Measurements from ENCODE around the gene NEDD4L. TPM values are rescaled to one million over a fixed set of nuclear protein-coding genes. Genes with fewer than 3 reads are reported as not detected.

The NEDD4L gene
- total RNA-seq, 1 donor from 2014 or later: 41.1 TPM

DNA sequence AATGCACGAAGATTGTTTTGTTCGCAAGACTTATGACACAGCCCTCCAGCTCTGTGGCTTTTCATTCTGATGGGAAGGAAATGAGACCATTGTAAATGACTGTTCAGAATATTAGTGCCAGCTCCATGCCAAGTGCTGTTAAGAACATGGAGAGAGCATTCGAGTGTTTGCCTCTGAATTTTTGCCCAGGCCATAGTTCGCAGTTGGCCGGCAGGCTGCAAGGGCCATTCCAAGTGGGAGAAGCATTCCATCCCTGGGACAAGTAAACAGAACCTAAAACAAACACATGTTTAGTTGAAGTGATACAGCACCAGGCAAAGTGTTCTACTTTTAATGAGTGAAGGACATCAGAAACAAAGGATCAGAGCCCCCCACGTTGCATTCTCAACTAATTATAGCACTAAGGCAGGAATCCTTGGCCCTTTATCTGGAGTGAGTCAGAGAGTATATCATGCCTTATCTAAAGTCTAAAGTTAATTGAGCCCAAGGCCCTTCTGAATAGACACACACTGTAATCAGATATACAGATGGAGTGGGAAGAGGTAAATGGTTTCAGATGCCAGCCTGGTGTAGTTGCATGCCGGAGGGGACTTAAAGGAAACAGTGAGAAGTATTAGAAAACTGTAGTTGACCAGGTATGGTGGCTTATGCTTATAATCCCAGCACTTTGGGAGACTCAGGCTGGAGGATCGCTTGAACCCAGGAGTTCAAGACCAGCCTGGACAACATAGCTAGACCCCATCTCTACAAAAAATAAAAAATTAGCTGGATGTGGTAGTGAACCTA, 53.3 kb downstream of the NEDD4L start:
- TF ChIP-seq, protein P1, sequence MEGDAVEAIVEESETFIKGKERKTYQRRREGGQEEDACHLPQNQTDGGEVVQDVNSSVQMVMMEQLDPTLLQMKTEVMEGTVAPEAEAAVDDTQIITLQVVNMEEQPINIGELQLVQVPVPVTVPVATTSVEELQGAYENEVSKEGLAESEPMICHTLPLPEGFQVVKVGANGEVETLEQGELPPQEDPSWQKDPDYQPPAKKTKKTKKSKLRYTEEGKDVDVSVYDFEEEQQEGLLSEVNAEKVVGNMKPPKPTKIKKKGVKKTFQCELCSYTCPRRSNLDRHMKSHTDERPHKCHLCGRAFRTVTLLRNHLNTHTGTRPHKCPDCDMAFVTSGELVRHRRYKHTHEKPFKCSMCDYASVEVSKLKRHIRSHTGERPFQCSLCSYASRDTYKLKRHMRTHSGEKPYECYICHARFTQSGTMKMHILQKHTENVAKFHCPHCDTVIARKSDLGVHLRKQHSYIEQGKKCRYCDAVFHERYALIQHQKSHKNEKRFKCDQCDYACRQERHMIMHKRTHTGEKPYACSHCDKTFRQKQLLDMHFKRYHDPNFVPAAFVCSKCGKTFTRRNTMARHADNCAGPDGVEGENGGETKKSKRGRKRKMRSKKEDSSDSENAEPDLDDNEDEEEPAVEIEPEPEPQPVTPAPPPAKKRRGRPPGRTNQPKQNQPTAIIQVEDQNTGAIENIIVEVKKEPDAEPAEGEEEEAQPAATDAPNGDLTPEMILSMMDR (IDR thresholded peaks at IDR 0.05): no peak
- no peak overlapping the region for H3K4me3 Mint-ChIP-seq (ENCODE audit: unreplicated experiment)
- H3K36me3 Mint-ChIP-seq (ENCODE audit: unreplicated experiment): no peaks in the 10 kb centered on the region
- H3K27ac Mint-ChIP-seq (ENCODE audit: unreplicated experiment): no peak overlapping the region
- H3K4me1 Mint-ChIP-seq (ENCODE audit: unreplicated experiment): peaks cover 7% of the 10 kb centered on the region
- no peak for DNase-seq (ENCODE audit: extremely low spot score, unreplicated experiment)
- H3K9me3 Mint-ChIP-seq (ENCODE audit: unreplicated experiment): no peaks in the 10 kb centered on the region
- no peaks in the 10 kb centered on the region for H3K27me3 Mint-ChIP-seq (ENCODE audit: unreplicated experiment)

DNA sequence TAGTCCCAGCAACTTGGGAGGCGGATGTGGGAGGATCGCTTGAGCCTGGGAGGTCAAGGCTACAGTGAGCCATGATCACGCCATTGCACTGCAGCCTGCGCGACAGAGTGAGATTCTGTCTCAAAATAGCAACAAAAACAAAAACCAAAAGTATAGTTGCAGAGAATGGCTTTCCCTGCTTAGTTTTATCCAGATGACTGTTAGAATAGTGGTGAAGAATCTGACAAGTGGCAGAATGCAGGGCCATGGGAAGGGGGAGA, 53.8 kb downstream of the NEDD4L start:
- TF ChIP-seq, protein P1 (IDR thresholded peaks at IDR 0.05): no peak
- no peak overlapping the region for H3K4me3 Mint-ChIP-seq (ENCODE audit: unreplicated experiment)
- DNase-seq (ENCODE audit: extremely low spot score, unreplicated experiment): no peak
- H3K4me1 Mint-ChIP-seq (ENCODE audit: unreplicated experiment): peaks cover 7% of the 10 kb centered on the region
- H3K9me3 Mint-ChIP-seq (ENCODE audit: unreplicated experiment): no peaks in the 10 kb centered on the region
- no peak overlapping the region for H3K27ac Mint-ChIP-seq (ENCODE audit: unreplicated experiment)
- no peaks in the 10 kb centered on the region for H3K36me3 Mint-ChIP-seq (ENCODE audit: unreplicated experiment)
- H3K27me3 Mint-ChIP-seq (ENCODE audit: unreplicated experiment): no peaks in the 10 kb centered on the region

DNA sequence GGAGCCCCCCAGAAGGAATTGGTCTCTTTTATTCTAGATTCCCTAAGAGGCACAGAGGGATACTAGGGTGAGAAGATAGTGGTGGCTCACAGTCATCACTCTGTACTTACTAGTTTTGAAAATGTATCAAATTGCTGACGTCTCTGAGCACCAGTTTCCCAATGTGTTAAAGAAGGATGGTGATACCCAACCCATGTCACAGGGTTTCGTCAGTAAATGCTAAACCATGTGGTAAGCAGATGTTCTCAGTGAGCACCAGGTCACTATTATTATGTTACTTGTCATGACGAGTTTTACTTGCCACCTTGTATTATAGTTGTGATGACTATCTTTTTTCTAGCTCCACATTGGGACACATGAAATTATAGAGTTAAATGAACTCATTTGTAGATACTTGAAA, 54.7 kb downstream of the NEDD4L start:
- TF ChIP-seq, protein P1 (IDR thresholded peaks at IDR 0.05): no peak
- Mint-ChIP-seq H3K9me3 (ENCODE audit: unreplicated experiment) (no peaks in the 10 kb centered on the region), H3K4me3 (ENCODE audit: unreplicated experiment) (no peak overlapping the region), H3K27ac (ENCODE audit: unreplicated experiment) (no peak overlapping the region), H3K27me3 (ENCODE audit: unreplicated experiment) (no peaks in the 10 kb centered on the region), H3K4me1 (ENCODE audit: unreplicated experiment) (peaks cover 7% of the 10 kb centered on the region), H3K36me3 (ENCODE audit: unreplicated experiment) (no peaks in the 10 kb centered on the region)
- no peak for DNase-seq (ENCODE audit: extremely low spot score, unreplicated experiment)

DNA sequence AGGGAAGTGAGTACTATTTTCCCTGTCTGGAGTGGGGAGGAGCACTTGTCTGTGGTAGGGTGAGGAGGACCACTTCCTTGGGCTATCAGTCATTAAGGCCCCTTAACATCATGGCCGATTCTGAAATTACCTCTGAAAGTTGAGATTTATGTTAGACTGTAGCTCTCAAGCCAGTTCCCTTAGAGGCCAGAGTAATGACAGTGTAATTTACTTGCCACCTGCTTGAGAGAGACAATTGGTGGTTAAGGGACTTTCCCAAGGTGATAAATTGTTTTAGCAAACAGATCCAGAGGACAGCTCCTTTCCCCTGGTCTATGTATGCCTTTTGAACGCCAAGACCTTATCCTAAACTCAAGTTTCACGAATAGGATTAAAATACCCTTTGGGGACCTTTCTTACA, 56.1 kb downstream of the NEDD4L start:
- Mint-ChIP-seq H3K36me3 (ENCODE audit: unreplicated experiment) (no peaks in the 10 kb centered on the region), H3K27me3 (ENCODE audit: unreplicated experiment) (no peaks in the 10 kb centered on the region)

DNA sequence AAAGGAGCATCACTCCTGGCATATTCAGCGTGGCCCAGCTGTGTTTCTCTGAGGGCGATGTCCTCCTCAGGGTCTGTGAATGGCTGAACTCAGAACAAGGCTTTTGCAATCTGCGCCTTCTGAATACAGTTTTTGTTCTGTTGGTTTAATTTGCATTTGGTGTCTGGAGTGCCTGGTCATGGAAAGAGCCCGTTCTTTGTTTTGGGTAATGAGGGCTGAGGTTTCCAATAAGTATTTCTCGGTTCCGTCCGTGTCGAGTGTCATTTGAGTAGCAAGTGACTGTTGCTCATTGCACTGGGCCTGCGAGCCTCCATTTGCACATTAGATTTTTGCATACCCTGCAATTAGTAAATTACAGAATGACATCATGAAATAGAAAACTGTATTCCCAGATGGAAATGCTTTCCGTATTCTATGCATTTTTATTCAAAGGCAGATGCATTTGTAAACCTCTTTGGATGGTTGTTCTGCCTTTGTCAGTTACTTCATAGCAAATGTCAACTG, 57.3 kb downstream of the NEDD4L start:
- no peak overlapping the region for H3K4me3 Mint-ChIP-seq (ENCODE audit: unreplicated experiment)
- DNase-seq (ENCODE audit: extremely low spot score, unreplicated experiment): no peak
- H3K9me3 Mint-ChIP-seq (ENCODE audit: unreplicated experiment): no peaks in the 10 kb centered on the region
- peaks cover 3% of the 10 kb centered on the region for H3K4me1 Mint-ChIP-seq (ENCODE audit: unreplicated experiment)
- H3K36me3 Mint-ChIP-seq (ENCODE audit: unreplicated experiment): no peaks in the 10 kb centered on the region
- TF ChIP-seq, protein P1 (IDR thresholded peaks at IDR 0.05): no peak
- H3K27me3 Mint-ChIP-seq (ENCODE audit: unreplicated experiment): no peaks in the 10 kb centered on the region
- no peak overlapping the region for H3K27ac Mint-ChIP-seq (ENCODE audit: unreplicated experiment)

More for the DNA sequence above, 56.1 kb downstream of the NEDD4L start:
- H3K4me1 Mint-ChIP-seq (ENCODE audit: unreplicated experiment): peaks cover 5% of the 10 kb centered on the region
- TF ChIP-seq, protein P1 (IDR thresholded peaks at IDR 0.05): no peak
- no peak overlapping the region for H3K27ac Mint-ChIP-seq (ENCODE audit: unreplicated experiment)
- H3K4me3 Mint-ChIP-seq (ENCODE audit: unreplicated experiment): no peak overlapping the region
- no peak for DNase-seq (ENCODE audit: extremely low spot score, unreplicated experiment)
- H3K9me3 Mint-ChIP-seq (ENCODE audit: unreplicated experiment): no peaks in the 10 kb centered on the region
